MCF 10A (cell line): ENCODE results near the gene IFNA6. TPM values are rescaled to one million over a fixed set of nuclear protein-coding genes. Genes with fewer than 3 reads are reported as not detected.

Source experiments
- BruUV-seq: library from RNA; stranded (reverse); fragments of 400-500 nt; replicated peaks from 2 replicates; lab custom pipeline; 2021; lab: Mats Ljungman, UMichigan
- CTCF ChIA-PET: fragments of 300-600 bp; sonication (Branson Sonifier 250); formaldehyde crosslinking; extraction: SDS; loops from one replicate; lab custom pipeline; 2021; ENCODE audit warnings: antibody characterized with exemption, inconsistent platforms; lab: Yijun Ruan, JAX
- POLR2A ChIA-PET: fragments of 300-600, 350-650 bp; sonication (Branson Sonifier 250); formaldehyde crosslinking; extraction: SDS; loops from one replicate; lab custom pipeline; 2020; ENCODE audit warnings: antibody characterized with exemption, inconsistent platforms; lab: Yijun Ruan, JAX
- DNase-seq: peaks from one replicate; pipeline ENCODE4 v3.0.0-alpha.2; 2018; ENCODE audit not compliant: unreplicated experiment
- H3K27ac Mint-ChIP-seq: one replicate; pipeline ENCODE4 v1.8.0; 2022; ENCODE audit warnings: mild to moderate bottlenecking, low read depth, mixed read lengths; ENCODE audit not compliant: unreplicated experiment
- H3K27me3 Mint-ChIP-seq: one replicate; pipeline ENCODE4 v1.8.0; 2022; ENCODE audit warnings: mixed read lengths; ENCODE audit not compliant: insufficient read depth, unreplicated experiment
- H3K36me3 Mint-ChIP-seq: one replicate; pipeline ENCODE4 v1.8.0; 2022; ENCODE audit warnings: mild to moderate bottlenecking, moderate library complexity, mixed read lengths; ENCODE audit not compliant: insufficient read depth, unreplicated experiment
- H3K4me1 Mint-ChIP-seq: one replicate; pipeline ENCODE4 v1.8.0; 2022; ENCODE audit warnings: mixed read lengths; ENCODE audit not compliant: insufficient read depth, unreplicated experiment
- H3K4me3 Mint-ChIP-seq: one replicate; pipeline ENCODE4 v1.8.0; 2022; ENCODE audit warnings: mild to moderate bottlenecking, moderate library complexity, mixed read lengths; ENCODE audit not compliant: unreplicated experiment
- H3K9me3 Mint-ChIP-seq: one replicate; pipeline ENCODE4 v1.8.0; 2022; ENCODE audit warnings: mixed read lengths; ENCODE audit not compliant: unreplicated experiment
- CTCF ChIP-seq: fragments of 200-600 bp; IDR thresholded peaks from one replicate; pipeline ENCODE4 v1.8.0; 2022; ENCODE audit warnings: antibody characterized with exemption, mild to moderate bottlenecking; ENCODE audit not compliant: unreplicated experiment
- intact Hi-C: fragments of 100-400 bp; cut with micrococcal nuclease; formaldehyde crosslinking; loops from 2 replicates; pipeline ENCODE4 v1.14.1; 2022
- total RNA-seq: library from RNA; stranded (reverse); gene quantifications from 2 replicates; pipeline ENCODE4 v1.2.3, GENCODE V29; 2022

The IFNA6 gene
- total RNA-seq, 1 experiment from 2014 or later: not detected

DNA sequence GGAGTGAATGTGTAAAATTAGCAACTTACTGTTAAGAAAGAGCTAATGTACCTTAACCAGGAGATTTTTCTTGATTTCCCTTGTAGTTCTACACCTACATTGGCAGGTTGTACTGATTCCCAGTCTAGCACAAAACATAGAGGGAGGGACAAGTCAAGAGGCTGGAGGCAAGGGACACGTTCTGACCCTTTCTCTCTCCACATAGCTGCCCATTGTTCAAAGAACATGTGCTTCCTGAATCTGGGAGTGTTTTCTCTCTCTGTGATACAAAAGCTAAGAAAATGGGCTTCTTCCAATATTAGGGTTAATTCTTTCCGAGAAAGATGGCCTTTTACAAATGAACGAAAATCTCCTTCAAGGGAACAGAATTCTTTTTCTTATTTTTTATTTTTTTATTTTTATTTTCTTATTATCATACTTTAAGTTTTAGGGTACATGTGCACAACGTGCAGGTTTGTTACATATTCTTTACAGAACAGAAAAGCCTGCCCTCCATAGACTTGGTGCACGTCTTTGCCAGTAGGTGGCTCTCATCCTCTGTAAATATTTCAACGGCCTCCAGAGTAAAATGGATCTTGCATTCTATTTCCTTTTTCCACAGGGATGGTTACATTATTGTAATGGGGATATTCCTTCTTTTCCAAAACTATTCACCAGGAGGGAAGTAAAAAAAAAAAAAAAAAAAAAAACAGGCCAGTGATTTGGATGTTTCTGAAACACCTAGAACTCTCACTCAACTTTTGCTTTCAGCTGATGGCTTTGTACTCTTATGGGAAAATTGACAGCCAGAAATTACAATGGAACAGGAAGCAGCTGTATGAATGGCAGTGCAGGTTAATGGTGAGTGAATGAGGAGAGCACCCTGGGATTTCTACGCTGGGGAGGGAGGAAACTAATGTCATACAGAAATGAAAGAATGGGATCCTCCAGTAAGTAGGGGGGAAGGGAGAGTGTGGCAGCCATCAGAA is 32.4 kb downstream of the IFNA6 start:
- BruUV-seq: no TSS peak

GRCh38 chr9:21316860-21317259 is 33.8 kb downstream of the IFNA6 start:
- Mint-ChIP-seq H3K4me1 (no peaks in the 10 kb centered on the region), H3K9me3 (no peaks in the 10 kb centered on the region), H3K27ac (no peak overlapping the region), H3K27me3 (peaks cover 32% of the 10 kb centered on the region), H3K4me3 (no peak overlapping the region), H3K36me3 (no peaks in the 10 kb centered on the region)
- no peak for TF ChIP-seq CTCF
- no TSS peak for BruUV-seq
- CTCF ChIA-PET: interaction anchor here (0.7 to 3.9 kb wide), 6 partner anchors 9 to 1136 kb away, joined by 3 to 25 read pairs (median 3); no protein-coding TSS in a partner anchor
- DNase-seq: no peak
- intact Hi-C loops: no loop called here
- POLR2A ChIA-PET: interaction anchor here (1.5 kb wide), 1 partner anchor 64 kb away, joined by 3 read pairs; no protein-coding TSS in a partner anchor

More for the DNA sequence above, 32.4 kb downstream of the IFNA6 start:
- ChIA-PET POLR2A (interaction anchor here (0.8 to 1.5 kb wide), 2 partner anchors 65 to 192 kb away, joined by 3 read pairs; no protein-coding TSS in a partner anchor), CTCF (interaction anchor here (0.6 to 3.9 kb wide), 17 partner anchors 11 to 1130 kb away, joined by 3 to 25 read pairs (median 3); no protein-coding TSS in a partner anchor)
- TF ChIP-seq CTCF: peak; percentile 35
- DNase-seq: peak; percentile 27
- H3K27ac Mint-ChIP-seq: no peak overlapping the region
- H3K4me3 Mint-ChIP-seq: no peak overlapping the region
- no peaks in the 10 kb centered on the region for H3K9me3 Mint-ChIP-seq
- no peaks in the 10 kb centered on the region for H3K4me1 Mint-ChIP-seq
- peaks cover 31% of the 10 kb centered on the region for H3K27me3 Mint-ChIP-seq
- peaks cover 8% of the 10 kb centered on the region for H3K36me3 Mint-ChIP-seq
- intact Hi-C loops: no loop called here

DNA sequence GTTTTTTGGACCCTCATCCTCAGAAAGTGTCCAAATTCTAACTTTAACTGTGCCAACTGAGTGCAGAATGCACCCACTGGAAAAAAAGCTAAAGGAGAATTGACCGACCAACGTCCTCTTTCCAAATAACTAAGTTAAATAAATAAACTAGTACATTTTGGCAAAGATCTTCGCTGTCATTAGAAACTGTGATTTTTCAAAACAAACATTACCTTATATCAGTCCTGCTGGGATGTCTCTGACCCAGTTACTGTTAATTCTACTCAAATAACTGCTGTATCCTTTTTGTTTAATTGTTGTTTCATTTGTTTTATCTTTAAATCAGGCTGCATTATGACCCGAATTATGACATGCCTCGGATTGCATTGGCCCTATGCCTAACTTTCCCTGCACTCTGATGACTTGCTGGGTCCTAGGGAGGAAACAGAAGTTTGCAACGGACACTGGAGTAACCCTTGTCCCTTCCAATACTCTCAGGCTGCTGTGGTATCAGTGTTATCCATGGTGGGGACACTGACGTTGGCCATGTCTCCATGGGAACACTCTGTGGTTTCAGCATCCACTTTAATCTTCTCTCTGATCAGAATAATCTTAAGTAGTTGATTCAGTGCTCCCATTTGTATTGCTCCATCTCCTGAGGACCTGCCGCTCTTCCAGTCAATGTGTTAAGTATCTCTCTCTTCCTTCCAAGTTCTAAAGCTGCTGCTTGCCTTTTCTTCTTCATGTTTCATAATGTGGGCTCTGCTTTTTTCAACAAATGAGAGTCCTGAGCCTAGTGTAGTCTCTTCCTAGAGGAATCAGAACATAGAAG is 34.5 kb downstream of the IFNA6 start:
- ChIA-PET POLR2A (no interaction called here), CTCF (interaction anchor here (0.7 to 3.9 kb wide), 4 partner anchors 8 to 1136 kb away, joined by 3 to 25 read pairs (median 3); no protein-coding TSS in a partner anchor)
- Mint-ChIP-seq H3K4me3 (no peak overlapping the region), H3K27me3 (peaks cover 32% of the 10 kb centered on the region), H3K9me3 (no peaks in the 10 kb centered on the region), H3K4me1 (no peaks in the 10 kb centered on the region), H3K27ac (no peak overlapping the region), H3K36me3 (no peaks in the 10 kb centered on the region)
- BruUV-seq: no TSS peak
- DNase-seq: no peak
- TF ChIP-seq CTCF: no peak
- intact Hi-C loops: no loop called here
